SK-N-SH (cell line): ENCODE measurements around the gene GNA14.

Experiments
- CHD2 ChIP-seq: fragments of 150-350 bp; IDR thresholded peaks from 2 replicates; pipeline ENCODE4 v1.6.1; 2018; ENCODE audit warnings: low read length; ENCODE audit not compliant: partially characterized antibody
- POLR2AphosphoS5 ChIP-seq: IDR thresholded peaks from 2 replicates; pipeline ENCODE4 v1.6.1; 2012; ENCODE audit warnings: low read depth, low read length

- no peak for TF ChIP-seq CHD2
- no peak for TF ChIP-seq POLR2AphosphoS5
Observed at GRCh38 chr9:77518688-77519087, 129.4 kb downstream of the GNA14 start.
